NCI-H1105 (cell line): ENCODE results near the gene UBE2K.
"Not testable (repeated sequence)": the region's sequence is repeated elsewhere in the genome, so short reads cannot be mapped to it uniquely, and the experiment has no call there.

Source experiments
- DNase-seq: peaks from one replicate; lab custom pipeline; 2025; lab: John Stamatoyannopoulos, UW

Gene UBE2K

DNA sequence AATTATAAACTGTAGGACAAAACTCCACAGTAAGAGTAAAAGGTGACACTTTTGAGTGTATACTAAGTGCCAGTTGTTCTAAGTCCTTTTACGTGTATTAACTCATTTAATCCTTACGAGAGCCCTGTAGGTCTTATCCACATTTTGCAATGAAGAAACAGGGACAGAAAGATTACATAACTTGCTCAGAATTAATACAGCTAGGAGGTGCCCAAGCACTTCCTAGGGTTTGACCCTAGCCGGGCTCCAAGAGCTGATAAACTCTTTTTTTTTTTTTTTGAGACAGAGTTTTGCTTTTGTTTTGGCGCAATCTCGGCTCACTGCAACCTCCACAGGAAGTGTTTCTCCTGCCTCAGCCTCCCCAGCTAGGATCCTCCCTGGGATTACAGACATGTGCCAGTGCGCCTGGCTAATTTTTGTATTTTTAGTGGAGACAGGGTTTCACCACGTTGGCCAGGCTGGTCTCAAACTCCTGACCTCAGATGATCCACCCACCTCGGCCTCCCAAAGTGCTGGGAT lies 110.4 kb downstream of the UBE2K start:
- no peak for DNase-seq

DNA sequence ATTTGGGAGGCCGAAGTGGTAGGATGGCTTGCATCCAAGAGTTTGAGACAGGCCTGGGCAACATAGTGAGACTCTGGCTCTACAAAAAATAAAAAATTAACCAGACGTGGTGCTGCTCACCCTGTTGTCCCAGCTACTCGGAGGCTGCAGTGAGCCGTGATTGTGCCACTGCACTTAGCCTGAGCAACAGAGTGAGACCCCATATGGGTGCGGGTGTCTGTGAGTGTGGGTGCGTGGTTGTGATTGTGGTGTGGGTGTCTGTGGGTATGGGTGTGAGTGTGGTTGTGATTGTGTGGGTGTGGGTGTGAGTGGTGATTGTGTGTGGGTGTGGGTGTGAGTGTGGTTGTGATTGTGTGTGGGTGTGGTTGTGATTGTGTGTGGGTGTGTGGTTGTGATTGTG lies 114.6 kb downstream of the UBE2K start:
- DNase-seq: no peak

DNA sequence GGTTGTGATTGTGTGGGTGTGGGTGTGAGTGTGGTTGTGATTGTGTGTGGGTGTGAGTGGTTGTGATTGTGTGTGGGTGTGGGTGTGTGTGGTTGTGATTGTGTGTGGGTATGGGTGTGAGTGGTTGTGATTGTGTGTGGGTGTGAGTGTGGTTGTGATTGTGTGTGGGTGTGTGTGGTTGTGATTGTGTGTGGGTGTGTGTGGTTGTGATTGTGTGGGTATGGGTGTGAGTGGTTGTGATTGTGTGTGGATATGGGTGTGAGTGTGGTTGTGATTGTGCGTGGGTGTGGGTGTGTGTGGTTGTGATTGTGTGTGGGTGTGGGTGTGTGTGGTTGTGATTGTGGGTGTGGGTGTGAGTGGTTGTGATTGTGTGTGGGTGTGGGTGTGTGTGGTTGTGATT lies 115.1 kb downstream of the UBE2K start:
- not testable (repeated sequence) for DNase-seq

DNA sequence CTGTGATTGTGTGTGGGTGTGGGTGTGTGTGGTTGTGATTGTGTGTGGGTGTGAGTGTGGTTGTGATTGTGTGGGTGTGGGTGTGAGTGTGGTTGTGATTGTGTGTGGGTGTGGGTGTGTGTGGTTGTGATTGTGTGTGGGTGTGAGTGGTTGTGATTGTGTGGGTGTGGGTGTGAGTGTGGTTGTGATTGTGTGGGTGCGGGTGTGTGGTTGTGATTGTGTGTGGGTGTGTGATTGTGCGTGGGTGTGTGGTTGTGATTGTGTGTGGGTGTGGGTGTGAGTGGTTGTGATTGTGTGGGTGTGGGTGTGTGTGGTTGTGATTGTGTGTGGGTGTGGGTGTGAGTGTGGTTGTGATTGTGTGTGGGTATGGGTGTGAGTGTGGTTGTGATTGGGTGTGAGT lies 115.8 kb downstream of the UBE2K start:
- DNase-seq: not testable (repeated sequence)

DNA sequence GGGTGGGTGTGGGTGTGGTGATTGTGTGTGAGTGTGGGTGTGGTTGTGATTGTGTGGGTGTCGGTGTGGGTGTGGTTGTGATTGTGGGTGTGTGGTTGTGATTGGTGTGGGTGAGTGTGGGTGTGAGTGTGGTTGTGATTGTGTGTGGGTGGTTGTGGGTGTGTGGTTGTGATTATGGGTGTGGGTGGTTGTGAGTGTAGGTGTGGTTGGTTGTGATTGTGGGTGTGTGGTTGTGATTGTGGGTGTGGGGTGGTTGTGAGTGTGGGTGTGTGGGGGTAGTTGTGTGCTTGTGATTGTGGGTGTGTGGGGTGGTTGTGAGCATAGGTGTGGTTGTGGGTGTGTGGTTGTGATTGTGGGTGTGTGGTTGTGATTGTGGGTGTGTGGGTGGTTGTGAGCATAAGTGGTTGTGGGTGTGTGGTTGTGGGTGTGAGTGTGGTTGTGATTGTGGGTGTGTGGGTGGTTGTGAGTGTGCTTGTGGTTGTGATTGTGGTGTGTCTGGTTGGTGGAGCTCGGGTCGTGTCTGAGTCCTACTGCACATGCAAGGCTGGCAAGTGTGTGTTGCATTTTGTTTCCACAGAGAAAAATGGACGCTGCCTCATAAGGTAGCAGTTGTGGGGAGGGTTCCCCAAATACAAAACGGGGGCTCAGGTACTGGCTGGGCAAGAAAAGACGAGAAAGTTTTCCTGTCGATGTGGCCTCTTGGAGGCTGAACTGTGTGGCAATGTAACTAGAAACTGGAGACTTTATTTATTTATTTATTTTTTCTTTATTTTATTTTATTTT lies 116.7 kb downstream of the UBE2K start:
- no peak for DNase-seq

DNA sequence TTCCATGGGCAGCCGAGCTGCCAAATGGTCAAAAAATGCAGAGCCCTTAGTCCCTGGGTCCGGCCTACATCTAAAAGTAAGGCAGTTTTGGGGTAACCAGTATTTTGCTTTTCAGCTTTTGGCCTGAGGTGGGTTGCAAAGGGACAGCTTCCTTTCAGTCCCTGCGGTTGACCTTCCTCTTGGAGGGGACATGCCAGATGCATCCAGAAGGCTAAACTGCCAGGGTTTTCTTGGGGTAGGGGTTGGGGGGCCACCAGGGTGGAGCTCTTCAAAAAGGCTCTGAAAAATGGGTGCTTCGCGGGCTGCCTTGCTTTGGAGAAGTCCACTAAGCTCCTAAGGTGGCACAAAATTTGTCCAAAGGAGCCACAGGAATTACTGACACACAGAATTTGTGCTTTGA lies 120.7 kb downstream of the UBE2K start:
- DNase-seq: no peak

DNA sequence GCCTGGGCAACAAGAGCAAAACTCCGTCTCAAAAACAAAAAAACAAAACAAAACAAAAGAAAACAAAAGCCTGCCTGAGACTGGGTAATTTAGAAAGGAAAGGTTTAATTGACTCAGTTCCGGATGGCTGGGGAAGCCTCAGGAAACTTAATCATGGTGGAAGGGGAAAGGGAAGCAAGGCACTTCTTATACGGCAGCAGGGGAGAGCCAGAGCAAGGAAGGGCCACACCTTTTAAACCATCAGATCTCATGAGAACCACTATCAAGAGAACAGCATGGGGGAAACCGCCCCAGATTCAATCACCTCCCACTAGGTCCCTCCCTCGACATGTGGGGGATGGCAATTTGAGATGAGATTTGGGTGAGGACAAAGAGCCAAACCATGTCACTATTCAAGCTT lies 122.2 kb downstream of the UBE2K start:
- no peak for DNase-seq

DNA sequence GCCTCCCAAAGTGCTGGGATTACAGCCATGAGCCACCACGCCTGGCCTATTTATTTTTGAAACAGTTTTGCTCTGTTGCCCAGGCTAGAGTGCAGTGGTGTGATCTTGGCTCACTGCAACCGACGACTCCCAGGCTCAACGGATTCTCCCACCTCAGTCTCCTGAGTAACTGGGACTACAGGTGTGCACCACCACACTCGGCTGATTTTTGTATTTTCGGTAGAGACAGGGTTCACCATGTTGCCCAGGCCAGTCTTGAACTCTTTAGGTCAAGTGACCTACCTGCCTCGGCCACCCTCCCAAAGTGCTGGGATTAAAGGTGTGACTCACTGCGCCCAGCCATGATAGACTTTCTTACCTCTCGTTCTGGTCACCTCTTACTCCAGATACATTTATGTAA lies 124.0 kb downstream of the UBE2K start:
- DNase-seq: no peak

DNA sequence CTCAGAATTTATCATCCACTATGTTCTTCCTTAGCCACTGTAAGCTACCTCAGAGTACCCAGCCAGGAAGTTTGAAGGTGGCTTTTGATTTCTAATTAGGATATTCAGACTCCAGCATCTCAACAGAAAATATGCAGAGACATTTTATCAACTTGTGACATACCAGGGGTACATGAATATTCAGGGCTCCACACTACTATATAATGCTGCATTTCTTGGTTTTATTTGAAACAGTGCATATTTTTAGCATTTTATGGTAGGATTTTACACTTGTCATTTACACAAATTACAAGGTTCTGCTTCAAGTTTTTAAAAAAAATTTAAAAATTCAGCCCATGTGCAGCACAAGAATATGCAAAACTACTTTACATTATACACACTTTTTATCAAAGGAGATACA lies 124.7 kb downstream of the UBE2K start:
- DNase-seq: no peak

DNA sequence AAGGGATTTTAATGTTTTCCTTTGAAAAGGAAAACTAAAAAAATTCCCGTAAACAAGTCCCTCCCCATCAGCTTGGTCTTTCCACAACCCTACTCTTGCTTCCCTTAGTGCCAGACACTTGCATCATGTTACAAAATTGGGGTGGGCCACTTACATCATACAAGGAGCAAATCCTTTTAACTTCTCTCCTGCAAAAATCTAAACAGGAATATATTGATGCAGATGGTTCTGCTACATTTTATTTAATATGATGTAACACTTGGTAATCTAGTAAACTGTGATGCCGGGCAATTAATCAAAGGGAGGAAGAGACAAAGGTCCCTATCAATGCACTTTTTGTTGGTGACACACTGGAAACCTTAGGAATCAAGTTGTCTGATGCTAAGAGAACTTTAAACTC lies 125.3 kb downstream of the UBE2K start:
- no peak for DNase-seq

DNA sequence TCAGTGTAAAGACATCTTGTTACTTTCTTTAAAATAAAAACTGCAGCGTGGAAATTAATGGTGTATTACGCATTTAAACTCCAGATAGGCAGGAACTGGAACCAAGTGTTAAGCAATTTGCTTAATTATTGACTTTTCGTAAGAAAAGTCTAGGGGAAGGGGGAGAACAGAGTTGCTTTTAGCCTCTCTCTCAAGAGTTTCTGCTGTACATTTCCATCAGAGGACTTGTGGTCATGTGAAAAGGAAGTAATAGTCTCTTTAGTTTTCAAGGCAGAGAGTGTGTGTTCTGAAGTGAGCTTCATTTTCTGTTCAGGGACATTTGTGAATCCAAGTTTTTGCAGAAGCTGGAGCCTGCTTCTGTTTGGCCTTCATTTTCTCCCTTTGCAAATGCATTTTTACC lies 127.2 kb downstream of the UBE2K start:
- no peak for DNase-seq

DNA sequence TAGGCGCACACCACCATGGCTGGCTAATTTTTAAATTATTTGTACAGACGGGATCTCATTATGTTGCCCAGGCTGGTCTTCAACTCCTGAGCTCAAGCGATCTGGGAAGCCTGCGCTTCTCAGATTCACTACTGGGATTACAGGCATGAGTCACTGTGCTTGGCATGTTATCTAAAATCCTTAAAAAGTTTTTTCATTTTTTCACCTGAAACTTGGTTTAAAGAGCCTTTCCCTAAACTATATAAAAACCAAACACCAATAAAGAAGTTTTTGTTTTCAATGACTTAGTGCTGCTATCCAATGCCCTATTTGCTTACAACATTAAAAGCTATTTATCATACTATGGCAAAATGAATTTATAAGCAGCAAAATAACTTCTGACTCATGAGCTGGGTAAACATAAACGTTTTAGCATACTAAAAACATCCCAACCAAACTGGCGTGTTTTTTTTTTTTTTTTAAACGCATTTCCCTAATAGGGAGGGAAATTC lies 127.8 kb downstream of the UBE2K start:
- DNase-seq: no peak
